ENCODE results near the gene CLCN2. TPM values are rescaled to one million over a fixed set of nuclear protein-coding genes. Genes with fewer than 3 reads are reported as not detected.
A peak's percentile ranks its signal among the peaks of the same experiment; 100 is the strongest.

CLCN2 gene
- total RNA-seq, 1 experiment from 2014 or later, result 21.6 TPM

- intact Hi-C loops (cut with micrococcal nuclease), result no loop called here
These were observed 49.8 kb downstream of the CLCN2 start for GRCh38 chr3:184311633-184312032.

GRCh38 chr3:184308744-184309143, 52.7 kb downstream of the CLCN2 start:
- Histone ChIP-seq H3K36me3 (ENCODE audit: control insufficient read depth in 1 of 2, insufficient read depth in 2 of 2, low read length in 2 of 2) (peaks cover 37 to 44% of the 10 kb centered on the region in 2 experiments), H3K79me2 (ENCODE audit: insufficient read depth, low read length) (peaks cover 9% of the 10 kb centered on the region; the same call in 1 of the 2 replicates), H3K4me1 (ENCODE audit: control insufficient read depth in 1 of 2, insufficient read depth in 2 of 2, low read length in 2 of 2) (peaks cover 0 to 2% of the 10 kb centered on the region in 2 experiments; a peak in 3 of 4 replicates), H2AFZ (ENCODE audit: low read depth, low read length, poor library complexity, severe bottlenecking) (no peak overlapping the region), H3K9me3 (ENCODE audit: control insufficient read depth in 1 of 2, insufficient read depth in 1 of 2, low read depth in 1 of 2, low read length in 2 of 2) (no peaks in the 10 kb centered on the region), H3K4me2 (ENCODE audit: low read length) (no peak overlapping the region), H4K20me1 (ENCODE audit: insufficient read depth) (no peaks in the 10 kb centered on the region), H3K4me3 (replicated peaks in 1 of 2; ENCODE audit: low read depth in 1 of 2, low read length in 2 of 2) (no peak overlapping the region), H3K27me3 (ENCODE audit: insufficient read depth, low read length) (no peaks in the 10 kb centered on the region), H3K9me2 (ENCODE audit: insufficient read depth) (no peaks in the 10 kb centered on the region), H3K27ac (ENCODE audit: low read depth, low read length) (no peak overlapping the region), H3K9ac (ENCODE audit: low read length) (no peak overlapping the region)
- intact Hi-C loops (cut with micrococcal nuclease), result no loop called here
- POLR2A ChIA-PET, result no interaction called here
- CTCF ChIA-PET, result no interaction called here
- BruUV-seq (replicated peaks), result no TSS peak
- RAD21 ChIA-PET (ENCODE audit: low non-redundant PET in 1 of 2, low total read pairs in 2 of 2, uncharacterized antibody in 2 of 2, unreplicated experiment in 2 of 2), result no interaction called here
- no peak for ATAC-seq
- TF ChIP-seq ZBTB33 (IDR thresholded peaks at IDR 0.05; ENCODE audit: extremely low read depth, insufficient replicate concordance, low read length) (no peak), CTCF (IDR thresholded peaks at IDR 0.05 in 2 of 3, conservative IDR thresholded peaks at IDR 0.05 in 1 of 3; ENCODE audit: borderline replicate concordance in 1 of 3, insufficient read depth in 1 of 3, low read depth in 2 of 3, low read length in 2 of 3) (peak in 1 of 3 experiments; percentile 19; a peak in 1 of 6 replicates)
- no peak for DNase-seq (ENCODE audit: low read depth, low spot score)

More at GRCh38 chr3:184311633-184312032, 49.8 kb downstream of the CLCN2 start:
- CTCF ChIA-PET, result no interaction called here
- Histone ChIP-seq H3K79me2 (ENCODE audit: insufficient read depth, low read length) (peaks cover 20% of the 10 kb centered on the region), H3K27ac (ENCODE audit: low read depth, low read length) (no peak overlapping the region), H4K20me1 (ENCODE audit: insufficient read depth) (peaks cover 5% of the 10 kb centered on the region; the same call in 1 of the 2 replicates), H3K9me3 (ENCODE audit: control insufficient read depth in 1 of 2, insufficient read depth in 1 of 2, low read depth in 1 of 2, low read length in 2 of 2) (no peaks in the 10 kb centered on the region), H3K27me3 (ENCODE audit: insufficient read depth, low read length) (no peaks in the 10 kb centered on the region), H3K36me3 (ENCODE audit: control insufficient read depth in 1 of 2, insufficient read depth in 2 of 2, low read length in 2 of 2) (peaks cover 18 to 28% of the 10 kb centered on the region in 2 experiments; a peak in 3 of 4 replicates), H3K9me2 (ENCODE audit: insufficient read depth) (no peaks in the 10 kb centered on the region), H3K9ac (ENCODE audit: low read length) (no peak overlapping the region), H2AFZ (ENCODE audit: low read depth, low read length, poor library complexity, severe bottlenecking) (no peak overlapping the region), H3K4me3 (replicated peaks in 1 of 2; ENCODE audit: low read depth in 1 of 2, low read length in 2 of 2) (no peak overlapping the region), H3K4me2 (ENCODE audit: low read length) (no peak overlapping the region), H3K4me1 (ENCODE audit: control insufficient read depth in 1 of 2, insufficient read depth in 2 of 2, low read length in 2 of 2) (peaks cover 10 to 20% of the 10 kb centered on the region in 2 experiments; a peak in 3 of 4 replicates)
- DNase-seq (ENCODE audit: low read depth, low spot score) (no peak), ATAC-seq (no peak)
- POLR2A ChIA-PET, result interaction anchor here (1.1 kb wide), 1 partner anchor 9 kb away, joined by 4 read pairs; no protein-coding TSS in a partner anchor
- RAD21 ChIA-PET (ENCODE audit: low non-redundant PET in 1 of 2, low total read pairs in 2 of 2, uncharacterized antibody in 2 of 2, unreplicated experiment in 2 of 2), result no interaction called here
- no TSS peak for BruUV-seq (replicated peaks)
- no peak for TF ChIP-seq ZNF274 (IDR thresholded peaks at IDR 0.05; ENCODE audit: low read depth, low read length)
